ENCODE measurements around the gene SYS1. TPM values are rescaled to one million over a fixed set of nuclear protein-coding genes. Genes with fewer than 3 reads are reported as not detected.

The SYS1 gene
- total and polyA plus RNA-seq, 2 donors (not counting 3 experiments of a cell fraction or from before 2014, with no cell fraction given), result 27.4 to 79.6 TPM

DNA sequence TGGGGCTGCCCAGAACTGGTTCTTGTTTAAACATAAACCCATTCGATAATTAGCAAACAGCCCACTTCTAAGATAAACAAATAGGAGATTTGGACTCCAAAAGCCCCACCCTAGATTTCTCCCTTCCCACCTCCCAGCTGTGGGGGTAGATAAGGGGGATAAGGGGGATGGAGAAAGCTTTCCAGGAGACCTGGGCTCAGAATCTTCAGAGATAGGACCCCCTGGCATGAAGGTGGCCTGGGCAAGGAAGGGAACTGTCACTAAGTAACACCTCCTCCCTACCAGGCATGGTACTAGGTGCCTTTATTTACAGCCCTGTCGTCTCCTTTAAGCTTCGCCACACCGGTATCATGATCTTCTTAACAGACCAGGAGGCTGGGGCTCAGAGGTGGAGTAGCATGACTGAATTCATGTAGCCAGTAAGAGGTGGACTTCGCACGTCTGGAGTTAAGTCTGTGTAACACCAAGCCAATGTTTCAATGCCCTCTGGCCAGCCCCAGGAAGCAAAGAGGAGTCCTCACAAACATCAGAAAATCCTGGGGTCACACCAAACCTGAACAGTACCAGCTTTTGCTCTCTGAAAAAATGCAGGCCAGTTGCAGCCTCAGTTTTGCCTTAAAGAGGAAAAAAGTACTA is 19.3 kb upstream of the SYS1 start:
- CTCF ChIA-PET, result interaction anchor here (1.0 to 2.3 kb wide), 9 partner anchors 14 to 427 kb away, joined by 4 to 22 read pairs (median 7); partner anchors contain the start of gene SYS1
- H3K79me2 ChIP-seq (ENCODE audit: control insufficient read depth, insufficient read depth, low read length), result peaks cover 78% of the 10 kb centered on the region
- peaks cover 0 to 3% of the 10 kb centered on the region in 2 experiments for H3K36me3 ChIP-seq (ENCODE audit: control insufficient read depth in 2 of 2, extremely low read depth in 1 of 2, insufficient read depth in 2 of 2, low read length in 2 of 2)
- peak overlapping the region; percentile 92 for H3K27ac ChIP-seq (ENCODE audit: insufficient read depth, low read depth, low read length)
- peak overlapping the region; percentile 74 for H3K4me2 ChIP-seq (ENCODE audit: insufficient read depth, low read length)
- BruUV-seq (replicated peaks), result no TSS peak
- no peaks in the 10 kb centered on the region for H4K20me1 ChIP-seq (replicated peaks; ENCODE audit: control insufficient read depth, extremely low read depth, insufficient read depth, low read length)
- intact Hi-C loops (cut with micrococcal nuclease) (loop anchor here (1.0 to 10.0 kb wide), 2 partner anchors 15 to 571 kb away; partner anchors contain the start of gene PLTP), dilution Hi-C loops (cut with MboI; ENCODE audit: extremely low pct_ligation_motif_present, low sequenced_read_pairs) (no loop called here)
- peak overlapping the region; percentile 45 for H3K9ac ChIP-seq (replicated peaks; ENCODE audit: extremely low read depth, insufficient read depth, low read length)
- no peak for DNase-seq (ENCODE audit: low read depth, low spot score)
- no peak for FAIRE-seq
- no peaks in the 10 kb centered on the region for H3K27me3 ChIP-seq (ENCODE audit: control insufficient read depth in 2 of 2, insufficient read depth in 2 of 2, low read length in 2 of 2)
- no peaks in the 10 kb centered on the region for H3K9me3 ChIP-seq (replicated peaks; ENCODE audit: control insufficient read depth, insufficient read depth, low read length)
- TF ChIP-seq JUN (IDR thresholded peaks at IDR 0.05; ENCODE audit: borderline replicate concordance, insufficient read depth, insufficient read length, low read depth), result no peak
- no peak overlapping the region for H3K4me3 ChIP-seq (replicated peaks in 1 of 3; ENCODE audit: insufficient read depth in 1 of 3, low read depth in 1 of 3, low read length in 3 of 3)
- H2AFZ ChIP-seq (ENCODE audit: low read depth, low read length), result no peak overlapping the region
- peaks cover 62% of the 10 kb centered on the region for H3K4me1 ChIP-seq (ENCODE audit: control insufficient read depth, extremely low read depth, insufficient read depth, low read length)
- H3K9me1 ChIP-seq (replicated peaks; ENCODE audit: control insufficient read depth, extremely low read depth, insufficient read depth, low read length), result no peaks in the 10 kb centered on the region
- POLR2A ChIA-PET, result interaction anchor here (0.5 to 1.9 kb wide), 5 partner anchors 9 to 384 kb away, joined by 3 to 9 read pairs (median 4); partner anchors contain the start of gene SYS1

GRCh38 chr20:45344168-45344860 is 18.6 kb upstream of the SYS1 start:
- Histone ChIP-seq H3K4me1 (ENCODE audit: control insufficient read depth, extremely low read depth, insufficient read depth, low read length) (peaks cover 64% of the 10 kb centered on the region), H2AFZ (ENCODE audit: low read depth, low read length) (no peak overlapping the region), H3K9me3 (replicated peaks; ENCODE audit: control insufficient read depth, insufficient read depth, low read length) (no peaks in the 10 kb centered on the region), H3K27ac (ENCODE audit: insufficient read depth, low read depth, low read length) (peak overlapping the region; percentile 92), H4K20me1 (replicated peaks; ENCODE audit: control insufficient read depth, extremely low read depth, insufficient read depth, low read length) (no peaks in the 10 kb centered on the region), H3K4me3 (replicated peaks in 1 of 3; ENCODE audit: insufficient read depth in 1 of 3, low read depth in 1 of 3, low read length in 3 of 3) (peak overlapping the region in 1 of 3 experiments; percentile 12), H3K36me3 (ENCODE audit: control insufficient read depth in 2 of 2, extremely low read depth in 1 of 2, insufficient read depth in 2 of 2, low read length in 2 of 2) (peaks cover 0 to 3% of the 10 kb centered on the region in 2 experiments), H3K4me2 (ENCODE audit: insufficient read depth, low read length) (peak overlapping the region; percentile 74), H3K27me3 (ENCODE audit: control insufficient read depth in 2 of 2, insufficient read depth in 2 of 2, low read length in 2 of 2) (no peaks in the 10 kb centered on the region), H3K9ac (replicated peaks; ENCODE audit: extremely low read depth, insufficient read depth, low read length) (peak overlapping the region; percentile 45), H3K79me2 (ENCODE audit: control insufficient read depth, insufficient read depth, low read length) (peaks cover 72% of the 10 kb centered on the region), H3K9me1 (replicated peaks; ENCODE audit: control insufficient read depth, extremely low read depth, insufficient read depth, low read length) (no peaks in the 10 kb centered on the region)
- dilution Hi-C loops (cut with MboI; ENCODE audit: extremely low pct_ligation_motif_present, low sequenced_read_pairs) (no loop called here), intact Hi-C loops (cut with micrococcal nuclease) (loop anchor here (1.0 to 10.0 kb wide), 2 partner anchors 14 to 570 kb away; partner anchors contain the start of gene PLTP)
- ChIA-PET POLR2A (interaction anchor here (0.5 to 1.3 kb wide), 4 partner anchors 10 to 385 kb away, joined by 3 to 9 read pairs (median 4); partner anchors contain the start of gene SYS1), CTCF (interaction anchor here (0.6 to 2.3 kb wide), 11 partner anchors 9 to 427 kb away, joined by 4 to 22 read pairs (median 7); partner anchors contain the start of gene SYS1)
- BruUV-seq (replicated peaks), result TSS peak; percentile 98
- FAIRE-seq (peak; percentile 98), DNase-seq (ENCODE audit: low read depth, low spot score) (peak; percentile 86)
- TF ChIP-seq MAX (IDR thresholded peaks at IDR 0.05; ENCODE audit: insufficient read depth, insufficient read length), result no peak
- peak; percentile 81 for TF ChIP-seq POLR2AphosphoS5 (IDR thresholded peaks at IDR 0.05; ENCODE audit: insufficient read depth, low read depth, low read length)
- no peak for TF ChIP-seq CTCF (IDR thresholded peaks at IDR 0.05; ENCODE audit: extremely low read depth in 1 of 2, insufficient read depth in 1 of 2, low read depth in 1 of 2, low read length in 2 of 2)
- TF ChIP-seq JUN (IDR thresholded peaks at IDR 0.05; ENCODE audit: borderline replicate concordance, insufficient read depth, insufficient read length, low read depth), result peak; percentile 96
- peak; percentile 98 for TF ChIP-seq FOS (IDR thresholded peaks at IDR 0.05; ENCODE audit: borderline replicate concordance, insufficient read depth, low read length)
